Body of pancreas (tissue), 4 donors: Measurements from ENCODE around the gene SMCO2. TPM values are rescaled to one million over a fixed set of nuclear protein-coding genes. Genes with fewer than 3 reads are reported as not detected.
A peak's percentile ranks its signal among the peaks of the same experiment; 100 is the strongest.

Experiments used
- ATAC-seq: fragments of 150-250 bp; one replicate; pipeline ENCODE4 v1.9.1; 2016
- DNase-seq, 4 donors: peaks; one replicate each; pipeline ENCODE4 v3.0.0-alpha.2; 2019
- H3K27ac ChIP-seq, 4 donors: fragments of 200-600 bp; sonication (generic); 1 replicate in 3 of 4; 2 replicates in 1 of 4; pipeline versions ENCODE4 v1.5.1 to v1.6.1; 2016 to 2019; ENCODE audit warnings: mild to moderate bottlenecking in 1 of 4, mixed read lengths in 1 of 4, moderate library complexity in 1 of 4
- H3K27me3 ChIP-seq, 2 donors: fragments of 200-600 bp; sonication (generic); one replicate each; pipeline ENCODE4 v1.6.0; 2016; ENCODE audit warnings: mild to moderate bottlenecking in 1 of 2
- H3K36me3 ChIP-seq, 2 donors: fragments of 200-600 bp; sonication (generic); replicated peaks in 1 of 2; 2 replicates each; pipeline ENCODE4 v1.5.1; 2016; ENCODE audit warnings: low read depth in 2 of 2; ENCODE audit not compliant: insufficient read depth in 1 of 2
- H3K4me1 ChIP-seq: fragments of 200-600 bp; sonication (generic); one replicate; pipeline ENCODE4 v1.6.0; 2016
- H3K4me3 ChIP-seq, 2 donors: fragments of 200-600 bp; sonication (generic); 1 replicate in 1 of 2; 2 replicates in 1 of 2; pipeline ENCODE4 v1.5.1; 2016 to 2019
- H3K9me3 ChIP-seq, 3 donors: fragments of 200-600 bp; sonication (generic); 1 replicate in 2 of 3; 2 replicates in 1 of 3; pipeline ENCODE4 v1.5.1; 2016
- POLR2A ChIP-seq, 3 donors: fragments of 450-650 bp; IDR thresholded peaks; one replicate each; pipeline ENCODE4 v1.6.1; 2016; ENCODE audit warnings: antibody characterized with exemption in 3 of 3, mild to moderate bottlenecking in 2 of 3
- WGBS, 2 donors: methylation state at CpG; one replicate each; pipeline ENCODE4 v1.1.5; 2017; 5-methylcytosine and 5-hydroxymethylcytosine counted together
- intact Hi-C: fragments of 100-400 bp; cut with DNase I; formaldehyde crosslinking; loops from one replicate; pipeline ENCODE4 v1.15.1; 2023
- total RNA-seq, 2 donors: library from RNA; depleted of rRNA; stranded (reverse); fragments of >200 nt; gene quantifications; one replicate each; pipeline ENCODE4 v1.1.0, GENCODE V29; 2016
- TF ChIP-seq, protein P1 (sequence below), 7 experiments: fragments of 450-650 bp in 4 of 7; fragments of 200-600 bp in 3 of 7; sonication (generic) in 3 of 7; IDR thresholded peaks; one replicate each; pipeline ENCODE4 v1.5.1; 2016 to 2019; ENCODE audit warnings: antibody characterized with exemption in 7 of 7

Gene SMCO2
- total RNA-seq, 2 donors from 2014 or later = not detected

DNA sequence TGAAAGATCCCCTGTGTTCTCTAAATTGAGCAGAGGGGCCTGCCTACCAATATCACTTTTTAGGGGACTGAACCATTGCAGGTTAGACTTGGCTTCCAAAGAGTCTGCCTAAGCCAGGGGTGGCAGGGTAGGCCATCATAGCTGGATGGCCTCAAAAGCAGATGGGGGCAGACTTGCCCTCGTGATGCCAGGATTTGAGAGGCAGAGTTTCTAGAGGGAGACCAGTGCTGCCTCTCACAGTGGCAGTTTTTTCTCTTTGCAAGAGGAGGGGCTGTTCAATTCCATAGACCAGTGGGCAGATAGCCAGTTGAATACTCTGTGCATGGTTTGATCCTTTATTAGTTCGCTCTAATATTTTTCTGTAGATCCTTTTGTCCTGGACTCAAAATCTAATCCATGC is 23.8 kb upstream of the SMCO2 start:
- H3K27me3 ChIP-seq = no peaks in the 10 kb centered on the region
- no peaks in the 10 kb centered on the region for H3K9me3 ChIP-seq
- intact Hi-C loops = no loop called here
- DNase-seq (no peak), ATAC-seq (no peak)
- no peak overlapping the region for H3K4me3 ChIP-seq
- H3K36me3 ChIP-seq = no peaks in the 10 kb centered on the region
- no peak overlapping the region for H3K27ac ChIP-seq
- WGBS, 2 donors = 88 to 90% methylated on average over 2 of the region's 2 CpGs
- TF ChIP-seq, protein P1, sequence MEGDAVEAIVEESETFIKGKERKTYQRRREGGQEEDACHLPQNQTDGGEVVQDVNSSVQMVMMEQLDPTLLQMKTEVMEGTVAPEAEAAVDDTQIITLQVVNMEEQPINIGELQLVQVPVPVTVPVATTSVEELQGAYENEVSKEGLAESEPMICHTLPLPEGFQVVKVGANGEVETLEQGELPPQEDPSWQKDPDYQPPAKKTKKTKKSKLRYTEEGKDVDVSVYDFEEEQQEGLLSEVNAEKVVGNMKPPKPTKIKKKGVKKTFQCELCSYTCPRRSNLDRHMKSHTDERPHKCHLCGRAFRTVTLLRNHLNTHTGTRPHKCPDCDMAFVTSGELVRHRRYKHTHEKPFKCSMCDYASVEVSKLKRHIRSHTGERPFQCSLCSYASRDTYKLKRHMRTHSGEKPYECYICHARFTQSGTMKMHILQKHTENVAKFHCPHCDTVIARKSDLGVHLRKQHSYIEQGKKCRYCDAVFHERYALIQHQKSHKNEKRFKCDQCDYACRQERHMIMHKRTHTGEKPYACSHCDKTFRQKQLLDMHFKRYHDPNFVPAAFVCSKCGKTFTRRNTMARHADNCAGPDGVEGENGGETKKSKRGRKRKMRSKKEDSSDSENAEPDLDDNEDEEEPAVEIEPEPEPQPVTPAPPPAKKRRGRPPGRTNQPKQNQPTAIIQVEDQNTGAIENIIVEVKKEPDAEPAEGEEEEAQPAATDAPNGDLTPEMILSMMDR (IDR thresholded peaks at IDR 0.05) = no peak
- no peaks in the 10 kb centered on the region for H3K4me1 ChIP-seq

DNA sequence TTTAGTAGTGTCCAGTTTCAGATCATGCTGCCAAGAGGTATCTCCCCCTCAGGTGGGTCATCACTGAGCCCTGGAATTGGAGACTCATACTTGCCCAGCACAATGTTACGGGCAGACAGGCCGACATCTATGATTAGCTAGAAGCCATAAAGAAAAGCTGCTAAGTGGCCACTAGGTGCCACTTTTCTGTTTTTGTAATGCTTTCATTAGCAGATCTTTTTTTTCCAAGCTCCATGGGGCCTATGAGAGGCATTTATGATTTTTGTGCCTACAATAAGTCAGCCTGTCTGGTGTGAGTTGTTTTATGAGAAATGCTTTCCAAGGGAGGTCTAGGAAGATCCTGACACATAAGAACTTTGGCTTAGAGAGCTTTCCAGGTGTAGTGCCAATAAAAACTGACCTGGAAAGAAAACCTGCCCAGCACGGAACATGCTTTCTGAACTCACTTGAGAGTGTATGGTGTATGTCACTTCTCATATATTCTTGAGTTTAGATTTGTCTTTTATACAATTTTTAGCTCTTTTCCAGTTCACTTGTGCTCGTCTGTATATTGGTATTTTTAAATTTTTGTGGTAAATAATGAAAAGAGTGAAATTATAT is 21.8 kb upstream of the SMCO2 start:
- Histone ChIP-seq H3K27ac (no peak overlapping the region), H3K4me3 (no peak overlapping the region), H3K9me3 (no peaks in the 10 kb centered on the region), H3K4me1 (no peaks in the 10 kb centered on the region), H3K27me3 (no peaks in the 10 kb centered on the region), H3K36me3 (no peaks in the 10 kb centered on the region)
- intact Hi-C loops = no loop called here
- ATAC-seq (peak; percentile 82), DNase-seq (peak; percentile 20 to 48 (median 30))
- TF ChIP-seq, protein P1 (IDR thresholded peaks at IDR 0.05) = peak; percentile 20 to 68 (median 57)
- no peak for TF ChIP-seq POLR2A (IDR thresholded peaks at IDR 0.05)
- WGBS, 2 donors = 60 to 61% methylated on average over 4 of the region's 4 CpGs

DNA sequence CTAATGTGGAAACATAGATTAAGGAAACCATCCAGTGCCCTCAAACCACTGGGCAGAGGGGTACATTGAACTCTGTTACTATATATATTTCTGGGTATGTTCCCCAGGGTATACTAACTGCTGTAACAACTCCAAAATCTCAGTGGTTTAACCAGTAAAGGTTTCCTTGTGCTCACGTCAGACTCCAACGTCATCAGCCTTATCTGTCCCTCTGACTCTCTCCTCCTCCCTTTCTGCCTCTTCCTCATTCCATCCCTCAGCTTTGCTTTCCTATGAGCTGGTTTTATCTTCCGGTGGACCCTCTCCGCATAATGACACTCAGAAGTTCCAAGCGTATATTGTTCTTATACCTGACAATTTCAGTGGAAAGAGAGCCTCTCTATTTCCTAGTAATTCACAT is 21.2 kb upstream of the SMCO2 start:
- H3K27ac ChIP-seq = no peak overlapping the region

DNA sequence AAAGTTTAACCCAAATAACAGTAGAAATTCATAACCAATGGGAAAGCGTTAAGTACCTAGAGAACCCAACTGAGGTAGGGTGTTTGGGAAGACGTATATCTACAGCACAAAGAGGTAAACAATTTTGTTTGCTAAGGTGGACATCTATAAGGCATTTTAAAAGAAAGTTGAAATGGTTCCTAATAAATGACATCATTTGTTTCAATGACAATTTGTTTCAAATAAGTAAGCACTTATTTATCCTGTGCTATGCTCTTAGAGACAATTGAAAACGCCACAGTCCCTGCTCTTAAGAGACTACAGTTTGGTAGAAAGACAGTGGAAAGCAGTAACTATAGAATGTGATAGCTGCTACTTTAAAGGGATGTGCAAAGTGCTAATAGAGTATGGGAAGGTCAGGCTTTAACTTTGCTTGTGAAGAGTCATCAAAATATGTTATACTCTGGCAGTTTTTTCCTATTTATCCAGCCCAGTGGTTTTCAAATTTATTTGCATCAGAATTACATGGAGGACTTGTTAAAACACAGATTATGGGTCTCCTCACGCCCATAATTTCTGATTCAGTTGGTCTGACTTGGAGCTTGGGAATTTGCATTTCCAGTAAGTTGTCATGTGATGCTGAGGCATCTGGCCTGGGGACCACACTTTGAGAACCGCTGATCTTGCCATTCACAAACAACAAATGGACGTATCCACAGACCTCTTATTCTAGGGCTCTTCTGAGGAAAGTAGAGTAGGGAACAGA is 19.6 kb upstream of the SMCO2 start:
- no peak for TF ChIP-seq POLR2A (IDR thresholded peaks at IDR 0.05)
- TF ChIP-seq, protein P1 (IDR thresholded peaks at IDR 0.05) = no peak
- ATAC-seq = no peak
- Histone ChIP-seq H3K27me3 (no peaks in the 10 kb centered on the region), H3K4me1 (no peaks in the 10 kb centered on the region), H3K36me3 (no peaks in the 10 kb centered on the region), H3K27ac (no peak overlapping the region), H3K9me3 (no peaks in the 10 kb centered on the region), H3K4me3 (no peak overlapping the region)
- intact Hi-C loops = no loop called here
- DNase-seq = no peak
- 84 to 88% methylated on average over 6 of the region's 6 CpGs for WGBS, 2 donors

More for the DNA sequence above, 21.2 kb upstream of the SMCO2 start:
- ATAC-seq (peak; percentile 9), DNase-seq (no peak)
- WGBS, 2 donors = 70 to 82% methylated on average over 5 of the region's 5 CpGs
- intact Hi-C loops = no loop called here
- no peaks in the 10 kb centered on the region for H3K27me3 ChIP-seq
- TF ChIP-seq POLR2A (IDR thresholded peaks at IDR 0.05) = no peak
- TF ChIP-seq, protein P1 (IDR thresholded peaks at IDR 0.05) = no peak
- no peaks in the 10 kb centered on the region for H3K9me3 ChIP-seq
- H3K4me3 ChIP-seq = no peak overlapping the region
- H3K4me1 ChIP-seq = no peaks in the 10 kb centered on the region
- H3K36me3 ChIP-seq = no peaks in the 10 kb centered on the region
